K562 (cell line): ENCODE results near the gene PTPRZ1. TPM values are rescaled to one million over a fixed set of nuclear protein-coding genes. Genes with fewer than 3 reads are reported as not detected.

ENCODE experiments used
- polyA plus RNA-seq, 8 experiments: library from polyadenylated mRNA; depleted of rRNA in 4 of 8; stranded (reverse) in 5 of 8; unstranded in 3 of 8; fragments of >200 nt; fragmentation: Nextera tagmentation in 2 of 8; fragmentation: Illumina TruSeq in 1 of 8; extraction: Ambion mirVana in 2 of 8; extraction: Trizol in 1 of 8; gene quantifications; 2 replicates each; pipeline versions ENCODE4 v1.2.1 to v1.2.3, GENCODE V29; 2011 to 2014; ENCODE audit warnings: inconsistent platforms in 1 of 8, missing spikeins in 1 of 8
- small RNA-seq: library from RNA; depleted of rRNA; stranded (forward); fragments of <200 nt; gene quantifications from one replicate; pipeline ENCODE3, GENCODE V24; 2014
- total RNA-seq, 7 experiments: library from RNA; depleted of rRNA in 6 of 7; stranded (reverse); fragments of >200 nt in 6 of 7; fragmentation: Illumina TruSeq in 2 of 7; extraction: Trizol in 2 of 7; gene quantifications; 2 replicates each; pipeline versions ENCODE4 v1.2.1 to v1.2.3, GENCODE V29; 2011 to 2021; ENCODE audit warnings: low replicate concordance in 1 of 7

PTPRZ1 gene
- total and polyA plus RNA-seq, 9 of the 15 experiments (the other 6 are each of a cell fraction or from before 2014, with no cell fraction given) = 0.04 TPM; not detected in 7

Small RNAs within 50 kb of the gene (small RNA-seq; reads per million reads assigned to genes)
- not detected for gene RNU7-154P
